ENCODE data around the gene CDHR5.

The CDHR5 gene

DNA sequence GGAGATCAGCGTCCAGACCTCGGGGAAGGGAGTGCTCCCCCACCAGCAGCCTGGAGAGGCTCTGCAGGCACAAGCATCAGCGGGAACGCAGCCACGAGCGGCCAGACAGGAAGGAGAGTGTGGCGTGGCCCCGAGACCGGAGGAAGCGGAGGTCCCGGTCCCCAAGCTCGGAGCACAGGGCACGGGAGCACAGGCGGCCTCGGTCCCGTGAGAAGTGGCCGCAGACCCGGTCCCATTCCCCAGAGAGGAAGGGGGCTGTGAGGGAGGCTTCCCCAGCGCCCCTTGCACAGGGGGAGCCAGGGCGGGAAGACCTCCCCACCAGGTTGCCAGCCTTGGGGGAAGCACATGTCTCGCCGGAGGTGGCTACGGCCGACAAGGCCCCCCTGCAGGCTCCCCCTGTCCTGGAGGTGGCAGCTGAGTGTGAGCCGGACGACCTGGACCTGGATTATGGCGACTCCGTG is 15.9 kb downstream of the CDHR5 start:
- DNase-seq = no peak

DNA sequence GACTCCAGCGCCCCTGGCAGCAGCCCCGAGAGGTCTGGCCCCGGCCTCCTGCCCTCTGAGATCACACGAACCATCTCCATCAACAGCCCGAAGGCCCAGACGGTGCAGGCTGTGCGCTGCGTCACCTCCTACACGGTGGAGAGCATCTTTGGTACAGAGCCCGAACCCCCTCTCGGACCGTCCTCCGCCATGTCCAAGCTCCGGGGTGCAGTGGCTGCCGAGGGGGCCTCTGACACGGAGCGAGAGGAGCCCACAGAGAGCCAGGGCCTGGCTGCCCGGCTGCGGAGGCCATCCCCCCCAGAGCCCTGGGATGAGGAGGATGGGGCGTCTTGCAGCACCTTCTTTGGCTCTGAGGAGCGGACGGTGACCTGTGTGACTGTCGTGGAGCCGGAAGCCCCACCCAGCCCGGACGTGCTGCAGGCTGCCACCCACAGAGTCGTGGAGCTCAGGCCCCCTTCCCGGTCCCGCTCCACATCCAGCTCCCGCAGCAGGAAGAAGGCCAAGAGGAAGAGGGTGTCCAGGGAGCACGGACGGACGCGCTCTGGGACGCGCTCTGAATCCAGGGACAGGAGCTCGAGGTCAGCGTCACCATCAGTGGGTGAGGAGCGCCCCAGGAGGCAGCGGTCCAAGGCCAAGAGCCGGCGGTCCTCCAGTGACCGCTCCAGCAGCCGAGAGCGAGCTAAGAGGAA is 16.6 kb downstream of the CDHR5 start:
- DNase-seq = no peak

DNA sequence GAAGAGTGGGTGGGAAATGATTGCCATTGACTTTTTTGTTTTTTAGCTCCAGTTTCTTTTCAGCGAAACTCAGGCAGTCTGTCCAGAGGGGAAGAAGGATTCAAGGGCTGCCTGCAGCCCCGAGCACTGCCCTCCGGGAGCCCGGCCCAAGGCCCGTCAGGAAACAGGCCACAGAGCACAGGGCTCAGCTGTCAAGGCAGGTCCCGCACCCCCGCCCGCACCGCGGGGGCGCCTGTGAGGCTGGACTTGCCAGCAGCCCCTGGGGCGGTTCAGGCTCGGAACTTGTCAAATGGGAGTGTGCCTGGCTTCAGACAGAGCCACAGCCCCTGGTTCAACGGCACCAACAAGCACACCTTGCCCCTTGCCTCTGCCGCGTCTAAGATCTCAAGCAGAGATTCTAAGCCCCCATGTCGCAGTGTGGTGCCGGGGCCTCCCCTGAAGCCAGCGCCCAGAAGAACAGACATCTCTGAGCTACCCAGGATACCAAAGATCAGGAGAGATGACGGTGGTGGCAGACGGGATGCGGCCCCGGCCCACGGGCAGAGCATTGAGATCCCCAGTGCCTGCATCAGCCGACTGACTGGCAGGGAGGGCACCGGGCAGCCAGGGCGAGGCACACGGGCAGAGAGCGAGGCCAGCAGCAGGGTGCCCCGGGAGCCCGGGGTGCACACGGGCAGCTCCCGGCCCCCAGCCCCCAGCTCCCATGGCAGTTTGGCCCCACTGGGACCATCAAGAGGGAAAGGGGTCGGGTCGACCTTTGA is 17.6 kb downstream of the CDHR5 start:
- DNase-seq = no peak

DNA sequence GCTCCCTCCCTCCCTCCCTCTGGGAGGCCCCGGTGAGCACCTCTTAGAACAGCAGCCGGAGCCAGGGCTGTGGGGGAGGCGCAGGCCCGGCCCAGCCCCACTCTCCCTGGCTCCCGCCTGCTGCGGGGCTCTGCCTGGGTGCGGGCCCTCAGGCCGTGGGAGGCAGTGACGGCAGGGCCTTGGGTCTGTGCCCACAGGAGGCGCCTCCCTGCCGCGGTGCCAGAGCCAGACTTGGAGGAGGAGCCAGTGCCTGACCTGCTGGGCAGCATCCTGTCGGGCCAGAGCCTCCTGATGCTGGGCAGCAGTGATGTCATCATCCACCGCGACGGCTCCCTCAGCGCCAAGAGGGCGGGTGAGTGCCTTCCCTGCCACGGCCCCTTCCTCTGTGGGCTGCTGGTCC is 18.5 kb downstream of the CDHR5 start:
- no peak for DNase-seq

DNA sequence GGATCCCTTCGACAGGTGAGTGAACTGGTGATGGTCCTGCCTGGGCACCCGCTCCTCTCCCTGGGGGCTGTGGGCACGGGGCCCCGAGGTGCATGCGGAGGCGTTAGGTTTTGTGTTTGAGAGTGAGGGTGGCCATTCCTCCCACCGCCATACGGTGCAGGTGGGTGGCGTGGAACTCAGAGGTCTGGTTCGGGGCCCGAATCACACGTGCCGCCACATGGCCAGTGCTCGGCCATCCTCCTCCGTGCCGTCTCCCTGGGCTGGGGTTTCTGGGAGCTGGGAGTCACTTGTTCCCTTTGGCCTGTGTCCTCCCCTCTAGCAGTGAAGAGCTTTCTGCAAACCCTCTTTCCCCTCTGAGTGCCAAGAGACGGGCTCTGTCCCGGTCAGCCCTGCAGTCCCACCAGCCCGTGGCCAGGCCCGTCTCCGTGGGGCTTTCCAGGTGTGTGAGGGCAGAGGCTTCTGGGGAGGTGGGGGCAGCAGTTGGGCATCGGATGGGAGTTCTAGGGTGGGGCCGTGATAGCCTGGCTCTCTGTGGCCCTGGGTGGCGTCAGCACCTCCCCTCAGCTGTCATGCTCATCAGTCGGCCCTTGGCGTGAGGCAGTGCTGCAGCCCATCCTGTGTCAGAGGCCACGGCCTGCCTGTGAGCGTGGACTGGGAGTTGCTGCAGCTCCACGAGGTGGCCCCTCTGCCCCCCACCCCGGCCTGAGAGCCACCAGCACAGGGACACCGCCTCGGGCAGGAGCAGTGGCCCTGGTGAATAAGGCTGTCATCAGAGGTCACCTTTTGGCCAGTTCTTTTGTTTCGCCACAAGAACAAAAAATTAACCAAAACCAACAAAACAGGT is 19.2 kb downstream of the CDHR5 start:
- DNase-seq = no peak

DNA sequence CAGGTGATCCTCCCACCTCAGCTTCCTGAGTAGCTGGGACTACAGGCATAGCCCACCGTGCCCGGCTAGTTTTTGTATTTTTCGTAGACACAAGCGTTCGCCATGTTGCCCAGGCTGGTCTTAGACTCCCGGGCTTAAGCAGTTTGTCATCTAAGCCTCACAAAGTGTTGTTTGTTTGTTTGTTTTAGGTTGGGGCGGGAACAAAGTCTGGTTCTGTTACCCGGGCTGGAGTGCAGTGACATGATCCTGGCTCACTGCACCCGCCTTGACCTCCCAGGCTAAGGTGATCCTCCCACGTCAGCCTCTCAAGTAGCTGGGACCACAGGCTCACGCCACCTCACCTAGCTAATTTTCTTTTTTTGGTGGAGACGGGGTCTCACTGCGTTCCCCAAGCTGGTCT is 21.6 kb downstream of the CDHR5 start:
- no peak for DNase-seq

DNA sequence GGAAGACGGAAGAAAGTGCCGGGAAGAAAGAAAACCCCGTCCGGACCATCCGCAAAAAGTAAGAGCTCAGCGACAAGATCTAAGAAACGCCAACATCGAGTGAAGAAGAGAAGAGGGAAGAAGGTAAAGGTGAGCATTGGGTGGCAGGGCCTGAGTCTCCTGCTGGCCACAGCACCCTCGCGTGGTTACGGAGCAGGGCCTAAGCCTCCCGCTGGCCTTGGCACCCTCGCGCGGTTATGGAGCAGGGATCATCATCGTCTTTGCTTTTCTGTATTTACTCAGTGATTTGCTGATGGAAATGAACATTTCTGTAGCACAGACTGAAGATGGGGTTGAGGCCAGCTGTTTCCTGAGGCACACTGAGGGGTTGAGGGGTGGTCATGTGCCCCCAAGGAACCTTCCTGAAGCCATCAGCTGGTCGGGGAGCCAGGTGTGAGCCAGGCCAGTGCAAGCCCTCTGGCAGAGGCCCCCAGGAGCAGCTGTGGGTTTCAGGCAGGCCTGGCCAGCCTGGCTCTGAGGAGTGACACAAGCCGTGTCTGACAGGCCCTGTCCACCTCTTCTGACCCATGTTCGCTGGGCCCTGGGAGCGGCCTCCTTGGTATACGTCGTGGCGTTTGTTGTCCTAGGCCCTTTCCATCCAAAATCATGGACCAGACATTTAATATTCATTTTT is 23.0 kb downstream of the CDHR5 start:
- no peak for DNase-seq

DNA sequence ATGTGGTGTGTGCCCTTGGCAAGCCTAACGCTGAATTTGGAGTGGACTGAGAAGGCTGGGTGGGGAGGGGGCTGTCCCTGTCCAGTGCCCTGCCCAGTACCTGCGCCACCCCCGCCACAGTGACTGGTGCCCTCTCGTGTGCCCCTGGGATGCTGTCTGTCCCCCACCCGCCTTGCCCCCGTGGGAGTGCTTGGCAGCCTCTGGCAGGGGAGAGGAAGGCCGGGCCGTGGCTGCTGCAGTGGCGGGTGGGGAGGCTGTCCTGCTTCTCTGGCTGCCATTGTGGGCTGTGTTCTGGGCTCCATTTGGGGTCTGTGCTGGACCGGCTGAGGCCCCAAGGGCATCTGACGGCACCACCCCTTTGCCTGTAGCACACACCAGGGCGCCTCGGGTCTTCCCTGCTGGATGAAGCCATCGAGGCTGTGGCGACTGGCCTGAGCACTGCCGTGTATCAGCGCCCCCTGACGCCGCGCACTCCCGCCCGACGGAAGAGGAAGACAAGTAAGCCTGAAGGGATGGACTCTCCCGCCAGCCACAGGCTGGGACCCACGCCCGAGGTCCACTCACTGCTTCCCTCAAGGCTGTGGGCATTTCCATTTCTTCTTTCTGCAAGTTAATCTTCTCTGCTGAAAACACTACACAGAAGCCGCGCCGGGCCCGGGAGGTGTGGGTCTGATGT is 26.6 kb downstream of the CDHR5 start:
- no peak for DNase-seq

DNA sequence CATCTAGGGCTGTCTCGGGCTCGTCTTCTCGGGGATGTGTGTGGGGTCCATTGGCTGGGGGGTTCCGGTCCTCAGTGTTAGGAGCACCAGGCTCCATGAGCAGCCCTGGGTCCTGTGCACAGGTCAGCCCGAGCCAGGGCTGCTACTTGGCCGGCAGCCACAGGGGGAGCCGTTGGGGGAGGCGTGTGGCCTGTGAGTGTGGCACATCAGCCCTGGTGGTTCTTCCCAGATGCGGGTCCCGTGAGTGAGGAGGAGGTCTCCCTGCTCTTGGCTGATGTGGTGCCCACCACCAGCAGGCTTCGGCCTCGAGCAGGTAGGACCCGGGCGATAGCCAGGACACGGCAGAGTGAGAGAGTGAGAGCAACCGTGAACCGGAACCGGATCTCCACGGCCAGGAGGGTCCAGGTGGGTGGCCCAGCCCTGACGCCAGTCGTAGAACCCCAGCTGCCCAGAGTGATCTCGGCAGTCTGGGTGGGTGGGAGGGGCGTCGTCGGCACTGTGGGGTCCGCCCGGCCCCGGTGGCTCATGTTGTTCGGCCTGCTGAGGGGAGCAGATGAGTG is 27.5 kb downstream of the CDHR5 start:
- no peak for DNase-seq

DNA sequence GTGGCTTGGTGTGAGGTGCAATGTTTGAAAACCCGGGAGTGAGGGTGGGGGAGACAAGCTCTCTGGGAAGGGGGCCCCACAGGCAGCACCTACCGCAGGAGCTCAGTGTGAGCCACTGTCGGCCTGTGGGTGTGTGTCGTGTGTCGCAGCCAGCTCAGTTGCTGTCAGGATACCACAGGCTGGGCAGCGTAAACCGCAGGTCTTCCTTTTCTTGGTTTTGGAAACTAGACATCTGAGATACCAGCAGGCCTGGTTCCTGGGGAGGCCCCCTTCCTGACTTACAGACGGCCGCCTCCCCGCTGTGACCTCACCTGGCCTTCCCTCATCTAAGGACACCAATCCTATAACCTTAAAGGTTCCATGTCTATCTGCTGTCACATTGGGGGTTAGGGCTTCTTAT is 28.4 kb downstream of the CDHR5 start:
- DNase-seq = no peak

DNA sequence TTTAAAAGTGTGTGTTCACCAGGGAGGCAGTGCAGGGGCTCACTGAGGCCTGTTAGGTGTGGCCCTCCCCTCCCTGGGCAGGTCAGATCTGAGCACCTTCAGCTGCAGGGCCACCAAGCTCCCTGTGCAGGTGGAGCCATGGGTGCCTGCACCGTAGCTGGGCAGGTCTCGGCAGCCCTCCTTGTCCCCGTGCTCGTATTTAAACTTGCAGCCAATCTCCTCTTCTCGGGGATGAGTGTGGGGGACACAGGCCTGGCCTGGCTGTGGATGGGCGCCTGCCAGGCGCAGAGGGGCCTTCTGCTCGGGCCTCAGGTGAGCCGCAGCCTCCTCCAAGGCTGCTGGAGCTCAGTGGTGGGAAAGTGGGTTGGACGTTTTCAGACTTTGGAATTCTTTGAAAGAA is 29.4 kb downstream of the CDHR5 start:
- DNase-seq = no peak

DNA sequence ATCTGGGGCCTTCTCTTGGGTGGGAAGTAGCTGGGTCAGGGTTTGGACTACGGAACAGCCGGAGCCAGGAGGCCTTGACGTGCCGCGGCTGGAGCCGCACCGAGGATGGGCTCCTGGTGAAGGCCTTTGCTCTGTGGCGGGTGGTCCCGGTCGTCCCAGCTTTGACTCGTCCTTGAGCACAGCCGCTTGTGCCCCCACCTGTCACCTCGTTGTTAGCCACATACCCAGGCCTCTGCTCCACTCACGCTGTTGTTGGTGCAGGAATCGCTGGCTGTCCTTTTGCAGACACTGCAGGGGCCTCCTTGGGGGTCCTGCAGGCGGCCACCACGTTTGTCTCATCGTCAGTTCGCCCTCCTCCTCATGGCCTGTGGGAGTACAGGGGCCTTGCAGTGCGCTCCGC is 31.4 kb downstream of the CDHR5 start:
- no peak for DNase-seq

DNA sequence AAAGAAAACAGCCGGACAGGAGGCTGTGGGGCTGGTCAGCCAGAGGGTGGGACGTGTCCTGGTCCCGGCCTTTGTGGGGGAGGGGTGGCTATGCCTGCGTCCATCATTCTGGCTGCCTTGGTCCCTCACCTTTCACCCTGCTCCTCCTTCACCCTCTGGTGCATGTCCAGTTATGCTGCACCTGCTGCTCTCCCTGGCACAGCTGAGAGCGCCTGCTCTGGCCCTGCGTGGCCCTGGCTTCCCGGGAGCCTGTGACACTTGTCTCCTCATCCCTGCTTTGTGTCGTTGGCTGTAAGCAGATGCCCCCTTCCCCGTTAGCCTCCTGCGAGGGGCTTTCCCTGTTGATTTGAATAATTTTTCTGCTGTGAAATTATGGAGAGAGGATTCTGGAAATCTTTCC is 31.8 kb downstream of the CDHR5 start:
- DNase-seq = no peak

DNA sequence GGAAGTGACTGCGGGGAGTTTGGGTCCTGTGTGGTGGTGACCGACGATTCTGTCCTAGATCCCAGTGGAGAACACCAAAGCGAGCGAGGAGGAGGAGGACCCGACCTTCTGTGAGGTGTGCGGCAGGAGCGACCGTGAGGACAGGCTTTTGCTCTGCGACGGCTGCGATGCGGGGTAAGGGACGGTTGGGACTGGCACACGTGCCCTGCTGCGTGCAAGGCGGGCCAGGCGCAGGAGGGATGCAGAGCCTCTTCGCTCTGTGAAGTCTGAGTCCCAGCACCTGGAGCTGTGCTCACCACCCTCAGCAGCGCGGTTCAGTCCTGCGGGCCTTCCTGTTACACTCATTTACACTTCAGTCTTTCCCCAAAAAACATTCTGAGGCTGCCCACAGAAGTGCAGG is 32.3 kb downstream of the CDHR5 start:
- no peak for DNase-seq

DNA sequence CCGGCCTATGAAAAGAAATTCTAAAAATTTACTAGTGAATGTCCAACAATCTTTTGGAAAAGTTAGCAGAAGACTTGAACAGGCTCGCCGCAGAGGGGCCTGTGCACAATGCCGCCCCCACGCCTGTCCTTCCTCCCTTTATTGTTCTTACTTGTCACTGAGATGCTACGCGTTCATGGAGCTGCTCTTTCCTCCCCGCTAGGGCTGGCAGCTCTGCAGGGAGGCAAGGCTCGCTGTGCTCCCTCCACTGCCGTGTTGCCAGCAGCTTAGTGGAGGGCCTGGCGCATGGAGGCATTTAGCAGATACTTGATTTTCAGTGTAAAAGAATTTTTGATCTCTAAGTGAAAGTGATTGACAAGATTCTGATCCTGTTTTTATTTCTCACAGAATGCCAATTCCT is 33.8 kb downstream of the CDHR5 start:
- no peak for DNase-seq

DNA sequence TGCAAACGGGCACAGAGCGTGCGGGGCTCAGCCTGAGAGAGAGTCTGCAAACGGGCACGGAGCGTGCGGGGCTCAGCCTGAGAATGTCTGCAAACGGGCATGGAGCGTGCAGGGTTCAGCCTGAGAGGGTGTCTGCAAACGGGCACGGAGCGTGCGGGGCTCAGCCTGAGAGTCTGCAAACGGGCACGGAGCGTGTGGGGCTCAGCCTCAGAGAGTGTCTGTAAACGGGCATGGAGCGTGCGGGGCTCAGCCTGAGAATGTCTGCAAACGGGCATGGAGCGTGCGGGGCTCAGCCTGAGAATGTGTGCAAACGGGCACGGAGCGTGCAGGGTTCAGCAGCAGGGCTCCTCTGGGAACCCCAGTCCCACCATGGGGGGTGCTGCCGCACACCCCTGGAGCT is 35.0 kb downstream of the CDHR5 start:
- no peak for DNase-seq

DNA sequence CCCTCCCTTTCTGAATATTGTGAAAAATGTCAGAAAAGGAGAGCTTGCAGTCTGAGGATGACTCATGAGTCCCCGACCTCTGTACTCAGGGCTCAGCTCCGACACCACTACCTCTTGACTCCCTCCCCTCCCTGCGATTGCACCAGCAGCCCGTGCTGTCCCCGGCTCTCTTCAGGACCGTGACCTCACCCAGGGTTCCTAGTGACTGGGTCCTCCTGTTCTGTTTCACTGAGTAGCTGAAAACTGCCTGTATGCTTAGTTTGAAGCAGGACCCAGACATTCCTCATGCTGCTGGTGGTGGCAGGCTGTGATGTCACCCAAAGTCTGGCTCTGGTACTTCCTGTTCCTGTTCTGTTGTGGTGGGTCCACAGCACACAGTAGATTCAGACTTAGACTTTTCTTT is 36.8 kb downstream of the CDHR5 start:
- DNase-seq = peak; percentile 63 to 84 (median 72)

DNA sequence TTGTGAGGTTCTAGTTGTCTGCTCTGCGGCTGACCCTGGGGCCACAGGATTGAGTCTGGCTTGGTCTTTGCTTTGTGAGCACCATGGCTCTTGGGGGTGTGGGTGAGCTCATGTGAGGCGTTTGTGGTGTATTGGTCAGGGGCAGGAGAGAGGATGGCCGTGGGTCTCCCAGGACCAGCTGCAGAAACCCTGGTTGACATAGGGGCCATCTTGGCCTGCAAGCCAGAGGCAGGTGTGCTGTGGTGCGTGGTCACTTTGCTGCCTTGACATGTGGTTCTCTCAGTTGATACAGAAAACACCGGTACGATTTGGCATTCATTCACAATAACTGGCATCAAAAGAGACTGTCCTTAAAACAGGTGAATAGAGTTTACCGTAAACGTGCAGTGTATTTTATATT is 37.2 kb downstream of the CDHR5 start:
- no peak for DNase-seq

DNA sequence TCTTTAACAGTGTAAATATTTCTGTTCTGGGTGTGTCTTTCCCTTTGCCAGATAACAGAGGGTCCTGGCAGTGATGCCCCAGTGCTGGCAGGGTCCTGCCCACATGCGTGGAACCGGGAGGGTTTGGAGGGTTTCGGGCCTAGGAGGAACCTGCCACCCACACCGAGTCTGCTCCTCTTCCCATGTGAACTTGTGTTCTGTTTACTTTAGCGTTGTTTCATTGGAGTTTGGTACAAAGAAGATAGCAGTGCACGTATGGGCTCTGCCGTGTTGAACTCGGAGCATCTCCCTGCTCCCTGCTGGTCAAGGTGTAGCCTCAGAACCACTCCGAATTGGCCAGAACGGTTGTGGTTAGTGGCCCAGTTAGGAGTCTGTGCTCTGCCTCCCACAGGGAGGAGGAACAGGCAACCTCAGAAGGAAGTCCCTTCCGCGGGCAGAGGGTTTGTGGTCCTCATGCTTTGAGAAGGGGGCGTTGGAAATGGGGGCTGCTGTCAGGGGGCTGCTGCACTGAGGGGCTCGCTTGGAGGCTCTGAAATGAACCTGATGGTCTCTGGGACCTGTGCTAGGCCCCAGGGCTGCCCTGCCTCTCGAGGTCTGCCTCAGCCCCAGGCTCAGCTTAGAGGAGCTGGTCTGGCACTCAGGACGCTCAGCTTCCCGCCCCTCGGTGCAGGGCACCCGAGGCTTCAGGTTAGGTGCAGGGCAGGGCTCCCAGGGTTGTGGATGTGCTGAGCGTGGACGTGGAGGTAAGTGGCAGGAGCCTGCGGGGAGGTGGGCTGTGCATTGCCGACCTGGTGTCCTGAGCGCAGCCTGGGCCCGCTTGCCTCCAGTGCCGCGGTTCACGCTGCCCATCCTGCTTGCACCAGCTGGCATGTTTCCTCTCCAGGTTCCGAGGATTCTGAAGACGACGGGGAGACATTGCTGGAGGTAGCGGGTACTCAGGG is 38.1 kb downstream of the CDHR5 start:
- no peak for DNase-seq

DNA sequence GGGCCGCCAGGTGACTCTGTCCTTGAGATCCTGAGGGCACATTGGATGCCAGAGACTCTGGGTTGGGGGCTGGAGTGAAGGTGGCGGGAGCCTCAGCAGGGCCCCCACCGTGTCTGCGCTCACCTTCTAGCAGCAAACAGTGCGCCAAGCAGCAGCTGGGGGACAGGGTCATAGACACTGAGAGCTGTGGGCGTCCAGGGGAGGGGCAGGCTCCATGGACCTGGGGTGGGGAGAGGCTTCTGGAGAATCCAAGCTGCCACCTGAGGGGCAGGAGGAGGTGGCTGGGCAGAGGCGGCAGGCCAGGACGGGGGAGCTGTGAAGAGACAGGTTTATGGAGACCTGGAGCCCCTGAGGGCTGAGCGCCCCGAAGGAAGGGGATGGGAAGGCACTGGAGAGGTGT is 40.5 kb downstream of the CDHR5 start:
- DNase-seq = no peak

DNA sequence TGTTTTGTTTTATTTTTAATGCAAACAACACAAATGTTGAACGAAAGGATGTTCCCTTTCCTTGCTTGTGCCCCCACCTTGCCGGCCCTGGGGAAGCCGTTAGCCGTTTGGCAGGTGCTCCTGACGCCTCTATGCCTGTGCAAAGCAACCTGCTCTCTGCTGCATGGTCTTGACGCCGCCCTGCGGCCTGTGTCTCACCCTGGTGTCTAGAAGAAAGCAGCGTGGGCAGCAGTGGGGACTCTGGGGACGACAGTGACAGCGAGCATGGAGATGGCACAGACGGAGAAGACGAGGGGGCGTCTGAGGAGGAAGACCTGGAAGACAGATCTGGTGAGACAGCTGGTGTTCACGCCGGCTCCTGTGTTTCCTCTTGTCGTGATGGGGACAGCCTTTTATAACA is 43.0 kb downstream of the CDHR5 start:
- no peak for DNase-seq
